T-helper 2 cell treated with Interferon-gamma antibody and Interleukin-4, amounts not matched to agents 5 μg/mL and 100 μg/mL, for 36 hours (primary cell): ENCODE data around the gene ZCCHC24.

ENCODE experiments used
- DNase-seq: peaks from one replicate; pipeline ENCODE4 v3.0.0; 2021; ENCODE audit warnings: low spot score
- H3K27ac Mint-ChIP-seq: one replicate; pipeline ENCODE4 v1.8.0; 2021; ENCODE audit warnings: mild to moderate bottlenecking, mixed read lengths
- H3K27me3 Mint-ChIP-seq: one replicate; pipeline ENCODE4 v1.8.0; 2021; ENCODE audit warnings: low read depth, mixed read lengths
- H3K36me3 Mint-ChIP-seq: one replicate; pipeline ENCODE4 v1.8.0; 2021; ENCODE audit warnings: low read depth, mixed read lengths
- H3K4me1 Mint-ChIP-seq: one replicate; pipeline ENCODE4 v1.8.0; 2021; ENCODE audit warnings: low read depth, mixed read lengths
- H3K4me3 Mint-ChIP-seq: one replicate; pipeline ENCODE4 v1.8.0; 2022; ENCODE audit warnings: mild to moderate bottlenecking, moderate library complexity, mixed read lengths
- H3K9me3 Mint-ChIP-seq: one replicate; pipeline ENCODE4 v1.8.0; 2021; ENCODE audit warnings: mixed read lengths

Gene ZCCHC24

DNA sequence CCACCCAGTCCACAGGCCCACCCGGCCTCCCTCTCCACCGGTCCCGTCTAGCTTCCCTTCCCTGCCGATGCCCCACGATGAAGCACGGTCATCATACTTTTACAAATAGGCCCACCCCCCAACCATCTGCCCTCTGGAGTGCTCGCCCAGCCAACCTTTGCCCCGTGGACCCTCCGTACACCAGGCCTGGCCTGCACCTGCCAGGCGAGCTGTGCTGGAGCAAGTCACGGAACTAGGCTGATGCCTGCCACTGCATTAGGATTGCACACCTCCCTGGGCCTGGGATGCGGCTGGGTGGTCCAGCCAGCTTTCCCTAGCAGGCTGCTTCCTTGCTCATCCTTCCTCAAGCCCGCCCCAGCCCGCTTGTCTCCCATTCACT, 53.4 kb downstream of the ZCCHC24 start:
- Mint-ChIP-seq H3K4me1 (no peaks in the 10 kb centered on the region), H3K9me3 (no peaks in the 10 kb centered on the region), H3K27me3 (no peaks in the 10 kb centered on the region), H3K27ac (no peak overlapping the region), H3K36me3 (no peaks in the 10 kb centered on the region), H3K4me3 (no peak overlapping the region)
- DNase-seq: no peak

DNA sequence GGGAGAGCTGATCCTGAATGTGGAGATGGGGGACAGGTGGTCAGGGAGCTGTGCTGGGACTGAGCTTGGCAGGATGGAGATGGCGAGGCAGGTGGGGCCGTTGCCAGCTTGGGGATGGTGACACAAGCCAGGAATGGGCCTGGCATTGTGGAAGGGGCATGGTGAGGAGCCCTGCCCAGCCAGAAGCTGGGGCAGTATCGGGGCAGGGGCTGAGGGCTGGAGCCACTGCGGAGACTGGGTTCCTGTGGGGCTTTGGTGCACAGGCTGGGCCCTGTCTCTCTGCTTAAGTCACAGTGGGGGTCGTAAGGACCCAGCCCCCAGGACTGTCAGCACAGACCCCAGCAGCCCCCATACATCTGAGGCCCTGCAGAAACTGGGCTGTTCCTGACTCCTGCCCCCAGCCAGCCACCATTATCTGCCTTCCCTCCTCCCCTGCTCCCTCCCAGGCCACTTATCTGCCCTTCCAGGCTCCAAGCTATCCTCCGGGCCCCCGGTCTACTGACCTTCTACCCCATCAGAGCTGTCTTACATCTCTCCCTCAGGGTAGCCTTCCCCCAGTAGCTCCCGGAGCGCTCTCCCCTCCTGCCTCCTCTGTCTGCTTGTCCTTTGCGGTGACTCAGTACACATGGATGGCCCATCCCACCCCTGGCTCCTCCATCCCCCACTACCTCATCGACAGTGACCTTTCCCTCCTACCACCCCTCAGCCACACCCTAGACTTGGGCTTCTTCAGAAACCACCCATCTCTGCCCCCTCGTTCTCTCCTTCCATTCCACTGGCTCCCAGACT, 54.0 kb downstream of the ZCCHC24 start:
- Mint-ChIP-seq H3K4me3 (no peak overlapping the region), H3K9me3 (no peaks in the 10 kb centered on the region), H3K36me3 (no peaks in the 10 kb centered on the region), H3K4me1 (no peaks in the 10 kb centered on the region), H3K27me3 (no peaks in the 10 kb centered on the region), H3K27ac (no peak overlapping the region)
- DNase-seq: no peak

DNA sequence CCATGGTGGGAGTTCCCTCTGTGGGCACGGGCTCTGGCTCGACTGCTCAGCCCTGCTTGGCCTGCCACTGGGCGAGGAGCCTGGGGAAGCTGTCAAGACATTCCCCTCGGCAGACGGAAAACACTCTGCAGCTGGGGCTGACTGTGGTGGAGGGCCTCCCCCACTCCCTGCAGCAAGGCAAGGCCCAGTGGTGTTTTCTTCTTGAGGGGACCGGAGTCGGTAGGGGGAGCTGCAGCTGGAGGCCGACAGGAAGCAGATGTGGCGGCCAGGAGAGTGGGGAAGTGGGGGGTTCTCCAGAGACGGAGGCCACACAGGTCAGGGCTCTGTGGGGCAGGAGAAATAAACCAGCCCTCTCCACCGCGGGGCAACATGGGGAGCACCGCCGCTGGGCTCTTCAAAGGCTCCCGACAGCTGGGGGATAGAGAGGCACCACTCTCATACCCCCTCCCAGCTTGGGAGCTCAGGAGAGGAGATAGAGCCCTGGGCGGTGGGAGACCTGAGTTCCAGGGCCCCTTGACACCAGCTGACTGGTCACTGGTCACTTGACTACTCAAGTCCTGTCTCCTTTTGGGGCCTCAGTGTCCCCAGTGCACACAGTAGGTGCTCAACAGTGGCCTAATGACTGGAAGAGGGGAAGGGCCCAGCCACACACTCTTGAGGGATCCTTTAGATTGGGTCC, 54.7 kb downstream of the ZCCHC24 start:
- no peaks in the 10 kb centered on the region for H3K27me3 Mint-ChIP-seq
- no peak overlapping the region for H3K27ac Mint-ChIP-seq
- H3K4me1 Mint-ChIP-seq: no peaks in the 10 kb centered on the region
- H3K36me3 Mint-ChIP-seq: no peaks in the 10 kb centered on the region
- no peaks in the 10 kb centered on the region for H3K9me3 Mint-ChIP-seq
- DNase-seq: no peak
- no peak overlapping the region for H3K4me3 Mint-ChIP-seq

DNA sequence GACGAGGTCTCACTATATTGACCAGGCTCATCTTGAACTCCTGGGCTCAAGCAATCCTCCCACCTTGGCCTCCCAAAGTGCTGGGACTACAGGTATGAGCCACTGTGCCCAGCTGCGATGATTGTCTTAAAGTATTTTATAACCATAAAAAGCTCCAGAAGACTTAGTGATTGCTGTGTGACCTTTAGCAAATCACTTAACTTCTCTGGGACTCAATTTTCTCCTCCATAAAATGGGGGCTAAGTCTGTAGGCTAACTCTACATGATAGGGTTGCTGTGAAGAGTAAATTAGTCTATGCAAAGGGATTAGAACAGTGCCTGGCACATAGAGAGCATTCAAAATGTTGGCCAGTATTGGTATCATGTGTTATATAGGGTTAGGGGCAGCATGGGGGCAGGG, 55.4 kb downstream of the ZCCHC24 start:
- Mint-ChIP-seq H3K27ac (no peak overlapping the region), H3K4me1 (no peaks in the 10 kb centered on the region), H3K36me3 (no peaks in the 10 kb centered on the region), H3K9me3 (no peaks in the 10 kb centered on the region), H3K27me3 (no peaks in the 10 kb centered on the region), H3K4me3 (no peak overlapping the region)
- no peak for DNase-seq

DNA sequence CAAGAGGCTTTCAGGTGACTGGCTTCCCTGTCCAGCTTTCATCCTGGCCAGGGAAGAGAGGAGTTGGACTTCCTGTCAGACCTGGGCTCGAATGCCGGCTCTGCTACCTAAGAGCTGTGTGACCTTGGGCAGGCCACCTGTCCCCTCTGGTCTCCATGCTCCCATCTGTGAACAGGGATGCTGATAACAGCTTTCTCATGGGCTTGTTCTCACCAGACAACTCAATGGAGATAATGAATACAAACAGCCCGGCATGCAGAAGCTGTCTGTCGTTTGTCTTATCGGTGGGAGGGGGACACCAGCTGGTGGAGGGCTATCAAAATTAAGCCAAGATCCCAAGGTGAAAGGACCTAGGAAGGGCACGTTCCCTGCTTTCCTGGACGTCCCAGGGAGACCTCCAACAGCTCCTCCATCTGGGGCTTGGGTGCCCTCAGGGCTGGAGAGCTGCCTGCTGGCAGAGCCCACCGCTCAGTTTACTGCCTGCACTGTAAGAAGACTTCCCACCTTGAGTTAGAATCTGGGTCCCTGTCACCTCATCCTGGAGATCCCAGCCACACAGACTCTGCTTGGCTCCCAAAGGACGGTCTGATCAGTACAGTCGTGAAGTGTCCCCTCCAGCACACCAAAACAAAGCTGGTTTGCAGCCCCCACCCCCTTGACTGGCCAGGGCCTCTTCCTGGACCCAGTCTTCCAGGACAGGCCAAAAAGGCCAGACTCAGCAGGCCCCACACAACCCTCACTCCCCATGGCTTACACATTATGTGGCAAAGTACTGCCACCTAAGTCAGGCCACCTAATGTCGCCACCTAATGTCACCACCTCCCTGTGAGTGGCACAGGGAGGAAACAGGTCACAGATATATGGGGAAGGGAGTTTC, 57.2 kb downstream of the ZCCHC24 start:
- no peaks in the 10 kb centered on the region for H3K9me3 Mint-ChIP-seq
- no peaks in the 10 kb centered on the region for H3K27me3 Mint-ChIP-seq
- DNase-seq: no peak
- no peak overlapping the region for H3K4me3 Mint-ChIP-seq
- no peaks in the 10 kb centered on the region for H3K36me3 Mint-ChIP-seq
- no peak overlapping the region for H3K27ac Mint-ChIP-seq
- no peaks in the 10 kb centered on the region for H3K4me1 Mint-ChIP-seq

DNA sequence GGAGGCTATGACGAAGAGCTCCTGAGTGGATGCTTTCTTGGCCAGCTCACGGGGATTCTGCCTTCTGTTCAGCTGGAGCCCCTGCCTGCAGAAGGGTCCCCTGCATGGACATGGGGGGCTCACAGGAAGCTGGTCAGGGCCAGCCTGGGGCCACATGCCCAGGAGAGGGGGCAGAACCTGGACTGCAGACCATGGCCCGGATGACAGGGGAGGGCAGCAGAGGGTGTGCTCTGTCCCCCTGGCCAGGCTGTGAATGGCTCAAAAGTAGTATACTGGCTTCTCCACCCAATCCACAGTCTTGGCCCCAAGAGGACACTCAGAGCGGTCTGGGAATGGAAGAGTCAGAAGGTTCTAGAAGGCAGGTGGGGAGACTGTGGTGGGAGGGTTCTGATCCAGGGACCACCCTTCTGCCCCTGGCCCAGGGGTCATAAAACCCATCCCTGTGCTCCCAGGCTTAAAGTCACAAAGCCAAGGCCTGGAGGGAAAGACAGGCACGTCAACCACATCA, 57.9 kb downstream of the ZCCHC24 start:
- H3K4me1 Mint-ChIP-seq: no peaks in the 10 kb centered on the region
- H3K36me3 Mint-ChIP-seq: no peaks in the 10 kb centered on the region
- no peaks in the 10 kb centered on the region for H3K27me3 Mint-ChIP-seq
- H3K4me3 Mint-ChIP-seq: no peak overlapping the region
- H3K9me3 Mint-ChIP-seq: no peaks in the 10 kb centered on the region
- H3K27ac Mint-ChIP-seq: no peak overlapping the region
- DNase-seq: no peak

DNA sequence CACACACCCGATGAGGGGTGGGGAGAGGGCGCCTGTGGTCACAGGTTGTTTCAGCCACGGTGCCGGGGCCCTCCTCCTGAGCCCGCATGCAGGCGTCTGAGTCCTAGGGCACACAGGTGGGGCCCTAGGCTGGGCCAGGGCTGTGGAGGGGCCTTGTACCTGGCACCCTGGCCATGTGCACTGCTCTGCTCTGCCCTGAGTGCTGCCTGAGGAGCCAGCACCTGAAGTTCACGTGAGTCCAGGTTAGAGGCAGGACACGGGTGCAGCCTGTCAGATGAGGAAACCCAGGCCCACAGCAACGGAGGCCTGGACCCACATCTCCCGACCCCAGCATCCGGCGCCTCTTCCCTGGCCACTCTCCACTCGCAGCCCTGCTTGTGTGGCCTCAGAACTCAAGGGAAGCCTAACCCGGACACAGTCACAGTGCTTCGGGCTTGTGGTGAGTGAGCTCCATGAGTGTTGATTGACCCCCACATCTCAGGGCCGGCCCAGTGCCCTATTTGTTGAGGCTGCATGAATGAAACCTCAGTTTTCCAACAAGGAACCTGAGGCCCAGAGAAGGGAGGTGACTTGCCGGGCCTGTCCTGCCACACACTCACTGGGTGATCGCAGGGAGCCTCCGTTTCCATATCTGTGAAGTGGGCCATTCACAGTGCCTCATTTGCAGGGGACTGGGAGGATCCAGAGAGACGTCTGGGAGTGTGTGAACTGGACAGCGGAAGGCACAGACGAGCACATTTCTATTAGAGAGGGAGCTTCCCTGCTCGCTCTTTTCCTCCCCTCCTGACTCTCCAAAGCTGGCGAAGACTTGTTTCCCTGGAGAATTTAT, 58.6 kb downstream of the ZCCHC24 start:
- Mint-ChIP-seq H3K27ac (no peak overlapping the region), H3K36me3 (no peaks in the 10 kb centered on the region), H3K4me3 (no peak overlapping the region), H3K9me3 (no peaks in the 10 kb centered on the region), H3K27me3 (no peaks in the 10 kb centered on the region), H3K4me1 (no peaks in the 10 kb centered on the region)
- DNase-seq: no peak

DNA sequence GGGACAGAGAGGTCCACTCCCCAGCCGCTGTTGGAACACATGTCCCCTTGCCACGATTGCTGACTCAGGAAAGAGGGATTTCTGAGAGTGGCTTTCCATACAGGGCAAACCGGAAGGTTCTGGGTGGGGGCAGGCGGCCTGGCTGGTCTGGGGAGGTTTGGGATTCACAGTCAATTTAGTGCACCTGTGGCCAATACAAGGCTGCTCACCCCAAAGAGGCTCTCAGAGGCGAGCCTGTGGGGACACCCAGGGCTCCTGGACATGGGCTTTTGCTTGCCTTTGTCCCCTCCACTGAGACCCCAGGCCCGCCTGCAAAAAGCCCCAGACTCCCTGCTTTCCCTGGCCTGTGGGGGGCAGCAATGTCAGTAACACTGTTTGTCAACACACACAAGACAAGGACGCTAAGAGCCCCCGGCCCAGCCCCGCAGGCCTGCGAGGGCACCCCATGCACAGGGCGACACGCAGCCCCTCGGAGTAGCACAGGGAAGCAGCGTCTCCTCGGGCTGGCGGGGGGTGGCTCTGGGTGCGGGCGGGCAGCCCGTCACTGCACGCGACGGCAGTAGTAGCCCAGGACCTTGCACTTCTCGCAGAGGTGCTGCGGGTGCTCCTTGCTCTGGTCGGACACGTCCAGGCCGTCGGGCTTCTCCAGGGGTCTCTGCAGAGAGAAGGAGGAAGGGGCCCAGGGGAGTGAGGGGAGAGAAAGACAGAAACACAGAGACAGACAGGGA, 59.5 kb downstream of the ZCCHC24 start:
- DNase-seq: no peak
- H3K27ac Mint-ChIP-seq: no peak overlapping the region
- no peaks in the 10 kb centered on the region for H3K4me1 Mint-ChIP-seq
- no peak overlapping the region for H3K4me3 Mint-ChIP-seq
- no peaks in the 10 kb centered on the region for H3K9me3 Mint-ChIP-seq
- no peaks in the 10 kb centered on the region for H3K27me3 Mint-ChIP-seq
- no peaks in the 10 kb centered on the region for H3K36me3 Mint-ChIP-seq

DNA sequence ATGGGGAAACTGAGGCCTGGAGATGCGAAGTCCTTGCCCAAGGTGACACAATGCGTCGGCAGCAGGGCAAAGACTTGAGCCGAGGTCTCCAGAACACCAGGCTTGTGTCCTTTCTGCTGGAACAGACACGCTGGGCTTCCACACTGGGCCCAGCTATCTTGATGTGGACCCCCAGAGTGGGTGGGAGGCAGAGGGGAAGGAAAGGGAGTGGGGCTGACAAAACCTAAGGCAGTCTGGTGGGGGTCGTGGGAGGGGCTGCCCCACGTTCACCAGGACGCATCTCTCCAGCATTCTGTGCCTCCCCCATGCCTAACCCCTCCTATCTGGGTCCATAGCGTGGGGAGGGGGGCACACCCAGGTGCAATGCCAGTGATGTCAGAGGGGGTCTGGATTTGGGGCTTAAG, 60.0 kb downstream of the ZCCHC24 start:
- DNase-seq: no peak
- Mint-ChIP-seq H3K36me3 (no peaks in the 10 kb centered on the region), H3K4me3 (no peak overlapping the region), H3K9me3 (no peaks in the 10 kb centered on the region), H3K27ac (no peak overlapping the region), H3K27me3 (no peaks in the 10 kb centered on the region), H3K4me1 (no peaks in the 10 kb centered on the region)

DNA sequence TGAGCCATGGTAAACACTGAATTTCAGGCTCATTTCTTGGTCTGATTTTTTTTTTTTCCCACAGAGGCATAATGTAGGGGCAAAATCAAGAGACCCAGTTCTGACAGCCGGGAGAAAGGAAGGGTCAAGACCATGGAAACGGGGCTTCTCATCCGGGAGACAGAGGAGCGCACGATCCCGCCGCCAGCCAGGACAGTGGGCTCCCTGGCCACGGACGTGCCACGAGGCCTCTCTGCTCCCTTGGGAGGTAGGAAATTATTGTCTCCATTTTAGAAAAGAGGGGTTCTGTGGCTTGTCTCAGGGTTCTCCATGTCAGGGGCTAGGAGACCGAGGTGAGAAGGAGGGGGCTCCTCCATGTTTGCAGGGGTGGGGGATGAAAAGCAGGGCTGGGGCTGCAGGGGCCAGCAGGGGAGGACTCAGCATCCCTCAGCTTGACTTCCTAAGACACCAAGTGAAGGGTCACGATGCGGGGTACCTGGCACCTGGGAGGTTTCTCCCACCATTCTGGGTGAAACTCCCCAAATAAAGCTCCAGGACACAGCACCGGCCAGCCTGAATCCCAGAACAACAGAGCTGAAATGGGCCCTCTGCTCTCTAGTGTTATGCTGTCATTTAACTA, 60.5 kb downstream of the ZCCHC24 start:
- Mint-ChIP-seq H3K9me3 (no peaks in the 10 kb centered on the region), H3K4me3 (no peak overlapping the region), H3K27me3 (no peaks in the 10 kb centered on the region), H3K36me3 (no peaks in the 10 kb centered on the region), H3K27ac (no peak overlapping the region), H3K4me1 (no peaks in the 10 kb centered on the region)
- DNase-seq: no peak

DNA sequence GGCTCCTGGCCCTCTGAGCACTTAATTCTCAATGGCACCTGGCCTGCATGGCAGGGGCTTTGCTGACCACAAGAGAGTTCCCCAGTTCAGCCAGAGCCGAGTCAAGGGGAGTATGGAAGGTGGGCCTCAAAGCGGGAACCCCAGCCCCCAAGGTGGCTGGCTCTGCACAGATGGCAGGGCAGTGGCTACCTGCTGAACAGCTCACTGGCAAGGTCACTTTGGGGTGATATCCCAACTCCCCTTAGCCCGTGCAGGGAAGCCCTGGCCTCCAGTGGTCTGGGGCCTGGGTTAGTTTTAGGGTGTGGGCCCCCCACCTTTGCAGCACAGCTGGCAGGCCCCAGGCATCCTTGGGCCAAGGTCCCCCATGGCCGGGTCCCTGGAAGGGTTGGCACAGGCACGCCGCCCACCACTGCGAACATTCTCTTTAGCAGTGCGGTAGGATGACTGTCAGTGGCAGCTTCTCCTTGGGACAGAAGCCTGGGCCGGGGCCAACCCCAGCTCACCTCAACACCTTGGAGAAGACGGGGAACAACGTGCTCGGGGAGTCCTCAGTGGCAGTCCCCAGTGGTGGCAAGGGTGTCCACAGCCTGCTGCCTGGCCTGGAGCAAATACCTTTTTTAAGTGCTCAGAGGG, 61.3 kb downstream of the ZCCHC24 start:
- no peaks in the 10 kb centered on the region for H3K9me3 Mint-ChIP-seq
- no peak overlapping the region for H3K4me3 Mint-ChIP-seq
- no peak overlapping the region for H3K27ac Mint-ChIP-seq
- no peak for DNase-seq
- H3K4me1 Mint-ChIP-seq: no peaks in the 10 kb centered on the region
- no peaks in the 10 kb centered on the region for H3K27me3 Mint-ChIP-seq
- H3K36me3 Mint-ChIP-seq: no peaks in the 10 kb centered on the region

DNA sequence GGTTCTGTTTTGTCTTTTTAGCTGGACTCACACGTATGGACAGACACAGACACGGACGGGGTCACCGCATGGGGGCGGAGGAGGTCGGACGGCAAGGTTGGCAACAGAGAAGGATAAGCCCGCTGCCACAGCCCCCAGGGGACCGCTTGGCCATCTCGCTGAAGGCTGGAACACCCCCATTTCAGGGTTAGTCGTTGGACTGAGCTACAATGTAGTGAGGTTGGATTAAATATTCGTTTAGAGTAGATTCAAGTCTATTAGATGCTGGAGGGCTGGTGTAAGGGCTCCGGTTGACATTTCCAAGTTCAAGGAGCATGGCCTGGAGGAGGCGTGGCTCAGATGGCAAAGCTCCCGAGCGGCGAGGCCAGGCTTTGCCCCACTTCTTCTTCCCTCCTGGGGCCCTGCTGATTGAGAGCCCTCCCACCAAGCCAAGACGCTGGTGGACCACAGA, 62.9 kb downstream of the ZCCHC24 start:
- no peaks in the 10 kb centered on the region for H3K9me3 Mint-ChIP-seq
- H3K4me3 Mint-ChIP-seq: no peak overlapping the region
- no peak for DNase-seq
- H3K27me3 Mint-ChIP-seq: no peaks in the 10 kb centered on the region
- H3K4me1 Mint-ChIP-seq: no peaks in the 10 kb centered on the region
- H3K36me3 Mint-ChIP-seq: no peaks in the 10 kb centered on the region
- no peak overlapping the region for H3K27ac Mint-ChIP-seq
